DOHH2 (cell line): Measurements from ENCODE around the gene BAZ2B.

Source experiments
- CTCF ChIP-seq: fragments of 200-600 bp; sonication (generic); IDR thresholded peaks from one replicate; pipeline ENCODE4 v1.5.1; 2014; ENCODE audit warnings: antibody characterized with exemption, mild to moderate bottlenecking, low read depth, low read length; ENCODE audit not compliant: poor library complexity, severe bottlenecking
- EZH2phosphoT487 ChIP-seq: fragments of 200-600 bp; sonication (generic); IDR thresholded peaks from 2 replicates; pipeline ENCODE4 v1.6.1; 2017; ENCODE audit warnings: borderline replicate concordance, mild to moderate bottlenecking, antibody characterized with exemption, low read length, moderate library complexity, mixed read lengths

- TF ChIP-seq CTCF: no peak
- TF ChIP-seq EZH2phosphoT487: no peak
Measured at GRCh38 chr2:159439421-159439820, 176.9 kb downstream of the BAZ2B start.
